Measurements from ENCODE around the gene HERC3. TPM values are rescaled to one million over a fixed set of nuclear protein-coding genes. Genes with fewer than 3 reads are reported as not detected.

The HERC3 gene
- total RNA-seq, 1 experiment from 2014 or later, result 5.5 TPM

DNA sequence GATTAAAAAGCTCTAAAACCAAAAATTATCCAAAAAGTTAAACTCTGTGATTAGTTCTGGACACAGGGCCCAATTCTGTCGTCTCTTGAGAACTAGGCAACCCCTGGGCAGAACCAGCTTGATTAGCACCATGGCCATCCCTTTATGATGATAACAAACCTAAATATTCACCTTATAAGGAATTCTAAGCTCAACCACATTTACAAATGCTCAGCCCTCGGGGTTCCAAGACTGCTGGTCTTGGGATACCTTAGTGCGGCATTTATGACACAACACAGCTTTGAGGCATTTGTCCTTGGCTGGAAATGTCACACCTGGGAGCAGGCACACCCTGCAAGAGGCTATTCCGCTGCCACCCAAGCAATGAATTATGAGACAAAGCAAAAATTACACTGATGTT, 132.9 kb downstream of the HERC3 start (continued):
- TF ChIP-seq, protein P1, sequence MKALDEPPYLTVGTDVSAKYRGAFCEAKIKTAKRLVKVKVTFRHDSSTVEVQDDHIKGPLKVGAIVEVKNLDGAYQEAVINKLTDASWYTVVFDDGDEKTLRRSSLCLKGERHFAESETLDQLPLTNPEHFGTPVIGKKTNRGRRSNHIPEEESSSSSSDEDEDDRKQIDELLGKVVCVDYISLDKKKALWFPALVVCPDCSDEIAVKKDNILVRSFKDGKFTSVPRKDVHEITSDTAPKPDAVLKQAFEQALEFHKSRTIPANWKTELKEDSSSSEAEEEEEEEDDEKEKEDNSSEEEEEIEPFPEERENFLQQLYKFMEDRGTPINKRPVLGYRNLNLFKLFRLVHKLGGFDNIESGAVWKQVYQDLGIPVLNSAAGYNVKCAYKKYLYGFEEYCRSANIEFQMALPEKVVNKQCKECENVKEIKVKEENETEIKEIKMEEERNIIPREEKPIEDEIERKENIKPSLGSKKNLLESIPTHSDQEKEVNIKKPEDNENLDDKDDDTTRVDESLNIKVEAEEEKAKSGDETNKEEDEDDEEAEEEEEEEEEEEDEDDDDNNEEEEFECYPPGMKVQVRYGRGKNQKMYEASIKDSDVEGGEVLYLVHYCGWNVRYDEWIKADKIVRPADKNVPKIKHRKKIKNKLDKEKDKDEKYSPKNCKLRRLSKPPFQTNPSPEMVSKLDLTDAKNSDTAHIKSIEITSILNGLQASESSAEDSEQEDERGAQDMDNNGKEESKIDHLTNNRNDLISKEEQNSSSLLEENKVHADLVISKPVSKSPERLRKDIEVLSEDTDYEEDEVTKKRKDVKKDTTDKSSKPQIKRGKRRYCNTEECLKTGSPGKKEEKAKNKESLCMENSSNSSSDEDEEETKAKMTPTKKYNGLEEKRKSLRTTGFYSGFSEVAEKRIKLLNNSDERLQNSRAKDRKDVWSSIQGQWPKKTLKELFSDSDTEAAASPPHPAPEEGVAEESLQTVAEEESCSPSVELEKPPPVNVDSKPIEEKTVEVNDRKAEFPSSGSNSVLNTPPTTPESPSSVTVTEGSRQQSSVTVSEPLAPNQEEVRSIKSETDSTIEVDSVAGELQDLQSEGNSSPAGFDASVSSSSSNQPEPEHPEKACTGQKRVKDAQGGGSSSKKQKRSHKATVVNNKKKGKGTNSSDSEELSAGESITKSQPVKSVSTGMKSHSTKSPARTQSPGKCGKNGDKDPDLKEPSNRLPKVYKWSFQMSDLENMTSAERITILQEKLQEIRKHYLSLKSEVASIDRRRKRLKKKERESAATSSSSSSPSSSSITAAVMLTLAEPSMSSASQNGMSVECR (CRISPR knock-in tag; IDR thresholded peaks at IDR 0.05; ENCODE audit: borderline replicate concordance), result no peak
- TF ChIP-seq TEAD1 (CRISPR knock-in tag; IDR thresholded peaks at IDR 0.05) (no peak), GRHL2 (CRISPR knock-in tag; IDR thresholded peaks at IDR 0.05; ENCODE audit: insufficient replicate concordance, severe bottlenecking) (no peak)
- TF ChIP-seq, protein P2, sequence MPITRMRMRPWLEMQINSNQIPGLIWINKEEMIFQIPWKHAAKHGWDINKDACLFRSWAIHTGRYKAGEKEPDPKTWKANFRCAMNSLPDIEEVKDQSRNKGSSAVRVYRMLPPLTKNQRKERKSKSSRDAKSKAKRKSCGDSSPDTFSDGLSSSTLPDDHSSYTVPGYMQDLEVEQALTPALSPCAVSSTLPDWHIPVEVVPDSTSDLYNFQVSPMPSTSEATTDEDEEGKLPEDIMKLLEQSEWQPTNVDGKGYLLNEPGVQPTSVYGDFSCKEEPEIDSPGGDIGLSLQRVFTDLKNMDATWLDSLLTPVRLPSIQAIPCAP (CRISPR knock-in tag; IDR thresholded peaks at IDR 0.05), result no peak

DNA sequence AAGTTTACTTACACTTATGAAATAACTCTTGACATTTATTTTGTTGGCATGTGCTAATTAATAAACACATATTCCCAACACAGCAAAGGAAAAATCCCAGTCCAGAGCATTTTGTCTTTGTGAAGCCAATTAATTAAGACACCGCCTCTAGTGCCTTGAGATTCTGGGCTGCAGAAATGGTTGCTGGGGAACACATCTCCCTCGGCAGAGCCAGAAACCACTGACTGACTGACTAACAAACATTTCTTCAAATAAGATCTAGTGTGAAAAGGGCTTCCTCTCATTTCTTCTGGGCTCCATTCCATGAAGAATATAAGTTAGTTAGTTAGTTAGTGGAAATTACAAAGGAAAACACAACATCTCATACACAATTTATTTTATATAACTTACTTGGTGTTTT, 133.7 kb downstream of the HERC3 start:
- Mint-ChIP-seq H3K36me3 (peaks cover 24% of the 10 kb centered on the region), H3K9me3 (no peaks in the 10 kb centered on the region), H3K4me3 (no peak overlapping the region), H3K4me1 (peaks cover 7% of the 10 kb centered on the region), H3K27ac (no peak overlapping the region), H3K27me3 (ENCODE audit: low read depth) (no peaks in the 10 kb centered on the region)
- CTCF ChIA-PET, result interaction anchor here (1.2 to 3.2 kb wide), 4 partner anchors 14 to 186 kb away, joined by 3 to 9 read pairs (median 7); no protein-coding TSS in a partner anchor
- ATAC-seq (no peak), DNase-seq (ENCODE audit: low spot score) (no peak)
- POLR2A ChIA-PET, result interaction anchor here (0.8 kb wide), 1 partner anchor 13 kb away, joined by 3 read pairs; no protein-coding TSS in a partner anchor
- no peak for TF ChIP-seq MYBL2 (CRISPR knock-in tag; IDR thresholded peaks at IDR 0.05)
- TF ChIP-seq, protein P3, sequence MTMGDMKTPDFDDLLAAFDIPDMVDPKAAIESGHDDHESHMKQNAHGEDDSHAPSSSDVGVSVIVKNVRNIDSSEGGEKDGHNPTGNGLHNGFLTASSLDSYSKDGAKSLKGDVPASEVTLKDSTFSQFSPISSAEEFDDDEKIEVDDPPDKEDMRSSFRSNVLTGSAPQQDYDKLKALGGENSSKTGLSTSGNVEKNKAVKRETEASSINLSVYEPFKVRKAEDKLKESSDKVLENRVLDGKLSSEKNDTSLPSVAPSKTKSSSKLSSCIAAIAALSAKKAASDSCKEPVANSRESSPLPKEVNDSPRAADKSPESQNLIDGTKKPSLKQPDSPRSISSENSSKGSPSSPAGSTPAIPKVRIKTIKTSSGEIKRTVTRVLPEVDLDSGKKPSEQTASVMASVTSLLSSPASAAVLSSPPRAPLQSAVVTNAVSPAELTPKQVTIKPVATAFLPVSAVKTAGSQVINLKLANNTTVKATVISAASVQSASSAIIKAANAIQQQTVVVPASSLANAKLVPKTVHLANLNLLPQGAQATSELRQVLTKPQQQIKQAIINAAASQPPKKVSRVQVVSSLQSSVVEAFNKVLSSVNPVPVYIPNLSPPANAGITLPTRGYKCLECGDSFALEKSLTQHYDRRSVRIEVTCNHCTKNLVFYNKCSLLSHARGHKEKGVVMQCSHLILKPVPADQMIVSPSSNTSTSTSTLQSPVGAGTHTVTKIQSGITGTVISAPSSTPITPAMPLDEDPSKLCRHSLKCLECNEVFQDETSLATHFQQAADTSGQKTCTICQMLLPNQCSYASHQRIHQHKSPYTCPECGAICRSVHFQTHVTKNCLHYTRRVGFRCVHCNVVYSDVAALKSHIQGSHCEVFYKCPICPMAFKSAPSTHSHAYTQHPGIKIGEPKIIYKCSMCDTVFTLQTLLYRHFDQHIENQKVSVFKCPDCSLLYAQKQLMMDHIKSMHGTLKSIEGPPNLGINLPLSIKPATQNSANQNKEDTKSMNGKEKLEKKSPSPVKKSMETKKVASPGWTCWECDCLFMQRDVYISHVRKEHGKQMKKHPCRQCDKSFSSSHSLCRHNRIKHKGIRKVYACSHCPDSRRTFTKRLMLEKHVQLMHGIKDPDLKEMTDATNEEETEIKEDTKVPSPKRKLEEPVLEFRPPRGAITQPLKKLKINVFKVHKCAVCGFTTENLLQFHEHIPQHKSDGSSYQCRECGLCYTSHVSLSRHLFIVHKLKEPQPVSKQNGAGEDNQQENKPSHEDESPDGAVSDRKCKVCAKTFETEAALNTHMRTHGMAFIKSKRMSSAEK (CRISPR knock-in tag; IDR thresholded peaks at IDR 0.05; ENCODE audit: borderline replicate concordance), result no peak
- TF ChIP-seq, protein P4, sequence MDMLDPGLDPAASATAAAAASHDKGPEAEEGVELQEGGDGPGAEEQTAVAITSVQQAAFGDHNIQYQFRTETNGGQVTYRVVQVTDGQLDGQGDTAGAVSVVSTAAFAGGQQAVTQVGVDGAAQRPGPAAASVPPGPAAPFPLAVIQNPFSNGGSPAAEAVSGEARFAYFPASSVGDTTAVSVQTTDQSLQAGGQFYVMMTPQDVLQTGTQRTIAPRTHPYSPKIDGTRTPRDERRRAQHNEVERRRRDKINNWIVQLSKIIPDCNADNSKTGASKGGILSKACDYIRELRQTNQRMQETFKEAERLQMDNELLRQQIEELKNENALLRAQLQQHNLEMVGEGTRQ (CRISPR knock-in tag; IDR thresholded peaks at IDR 0.05), result no peak
- TF ChIP-seq HMGA2 (CRISPR knock-in tag; IDR thresholded peaks at IDR 0.05), result no peak
- no peak for TF ChIP-seq SMAD4 (CRISPR knock-in tag; IDR thresholded peaks at IDR 0.05)
- TF ChIP-seq CBFB (CRISPR knock-in tag; IDR thresholded peaks at IDR 0.05; ENCODE audit: low read depth), result no peak
- no peak for TF ChIP-seq RORB (CRISPR knock-in tag; IDR thresholded peaks at IDR 0.05)
- no peak for TF ChIP-seq TEAD4 (CRISPR knock-in tag; IDR thresholded peaks at IDR 0.05)
- TF ChIP-seq ZNF232 (CRISPR knock-in tag; IDR thresholded peaks at IDR 0.05), result no peak
- TF ChIP-seq, protein P5, sequence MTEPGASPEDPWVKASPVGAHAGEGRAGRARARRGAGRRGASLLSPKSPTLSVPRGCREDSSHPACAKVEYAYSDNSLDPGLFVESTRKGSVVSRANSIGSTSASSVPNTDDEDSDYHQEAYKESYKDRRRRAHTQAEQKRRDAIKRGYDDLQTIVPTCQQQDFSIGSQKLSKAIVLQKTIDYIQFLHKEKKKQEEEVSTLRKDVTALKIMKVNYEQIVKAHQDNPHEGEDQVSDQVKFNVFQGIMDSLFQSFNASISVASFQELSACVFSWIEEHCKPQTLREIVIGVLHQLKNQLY (CRISPR knock-in tag; IDR thresholded peaks at IDR 0.05), result no peak
- TF ChIP-seq NFE2L1 (CRISPR knock-in tag; IDR thresholded peaks at IDR 0.05), result no peak
- no peak for TF ChIP-seq ZNF219 (CRISPR knock-in tag; IDR thresholded peaks at IDR 0.05; ENCODE audit: borderline replicate concordance)
- TF ChIP-seq, protein P6, sequence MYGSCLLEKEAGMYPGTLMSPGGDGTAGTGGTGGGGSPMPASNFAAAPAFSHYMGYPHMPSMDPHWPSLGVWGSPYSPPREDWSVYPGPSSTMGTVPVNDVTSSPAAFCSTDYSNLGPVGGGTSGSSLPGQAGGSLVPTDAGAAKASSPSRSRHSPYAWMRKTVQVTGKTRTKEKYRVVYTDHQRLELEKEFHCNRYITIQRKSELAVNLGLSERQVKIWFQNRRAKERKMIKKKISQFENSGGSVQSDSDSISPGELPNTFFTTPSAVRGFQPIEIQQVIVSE (CRISPR knock-in tag; IDR thresholded peaks at IDR 0.05; ENCODE audit: borderline replicate concordance), result no peak
- no peak for TF ChIP-seq ZNF263 (CRISPR knock-in tag; IDR thresholded peaks at IDR 0.05; ENCODE audit: low read depth)
- TF ChIP-seq, protein P7, sequence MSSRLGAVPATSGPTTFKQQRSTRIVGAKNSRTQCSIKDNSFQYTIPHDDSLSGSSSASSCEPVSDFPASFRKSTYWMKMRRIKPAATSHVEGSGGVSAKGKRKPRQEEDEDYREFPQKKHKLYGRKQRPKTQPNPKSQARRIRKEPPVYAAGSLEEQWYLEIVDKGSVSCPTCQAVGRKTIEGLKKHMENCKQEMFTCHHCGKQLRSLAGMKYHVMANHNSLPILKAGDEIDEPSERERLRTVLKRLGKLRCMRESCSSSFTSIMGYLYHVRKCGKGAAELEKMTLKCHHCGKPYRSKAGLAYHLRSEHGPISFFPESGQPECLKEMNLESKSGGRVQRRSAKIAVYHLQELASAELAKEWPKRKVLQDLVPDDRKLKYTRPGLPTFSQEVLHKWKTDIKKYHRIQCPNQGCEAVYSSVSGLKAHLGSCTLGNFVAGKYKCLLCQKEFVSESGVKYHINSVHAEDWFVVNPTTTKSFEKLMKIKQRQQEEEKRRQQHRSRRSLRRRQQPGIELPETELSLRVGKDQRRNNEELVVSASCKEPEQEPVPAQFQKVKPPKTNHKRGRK (CRISPR knock-in tag; IDR thresholded peaks at IDR 0.05; ENCODE audit: borderline replicate concordance), result no peak
- TF ChIP-seq GRHL2 (CRISPR knock-in tag; IDR thresholded peaks at IDR 0.05; ENCODE audit: insufficient replicate concordance, severe bottlenecking), result no peak
- no peak for TF ChIP-seq JUN (CRISPR knock-in tag; IDR thresholded peaks at IDR 0.05)

All from WTC11 (cell line).